NCI-H1105 (cell line): ENCODE results near the gene SLC9A1.

Experiments used
- DNase-seq: peaks from one replicate; lab custom pipeline; 2025; lab: John Stamatoyannopoulos, UW

Gene SLC9A1

GRCh38 chr1:27102707-27103468 is 52.0 kb downstream of the SLC9A1 start:
- peak; percentile 42 for DNase-seq

- DNase-seq = no peak
Observed at GRCh38 chr1:27102134-27102706, 52.7 kb downstream of the SLC9A1 start.

- DNase-seq = no peak
Observed at GRCh38 chr1:27101696-27102095, 53.2 kb downstream of the SLC9A1 start.

GRCh38 chr1:27101054-27101491 is 53.9 kb downstream of the SLC9A1 start:
- no peak for DNase-seq

GRCh38 chr1:27100335-27101053 is 54.4 kb downstream of the SLC9A1 start:
- no peak for DNase-seq

GRCh38 chr1:27099587-27100334 is 55.2 kb downstream of the SLC9A1 start:
- DNase-seq = no peak

GRCh38 chr1:27099135-27099586 is 55.8 kb downstream of the SLC9A1 start:
- peak; percentile 17 for DNase-seq

GRCh38 chr1:27098431-27099134 is 56.3 kb downstream of the SLC9A1 start:
- DNase-seq = no peak

GRCh38 chr1:27097484-27097917 is 57.4 kb downstream of the SLC9A1 start:
- DNase-seq = peak; percentile 50

- no peak for DNase-seq
Observed at GRCh38 chr1:27095576-27095975, 59.3 kb downstream of the SLC9A1 start.

- DNase-seq = no peak
Observed at GRCh38 chr1:27092888-27093287, 62.0 kb downstream of the SLC9A1 start.

GRCh38 chr1:27090911-27091310 is 64.0 kb downstream of the SLC9A1 start:
- DNase-seq = no peak

- DNase-seq = no peak
Observed at GRCh38 chr1:27087371-27088220, 67.3 kb downstream of the SLC9A1 start.

GRCh38 chr1:27086628-27087027 is 68.3 kb downstream of the SLC9A1 start:
- DNase-seq = no peak

- DNase-seq = no peak
Observed at GRCh38 chr1:27086026-27086425, 68.9 kb downstream of the SLC9A1 start.

- DNase-seq = no peak
Observed at GRCh38 chr1:27084107-27084506, 70.8 kb downstream of the SLC9A1 start.

- no peak for DNase-seq
Observed at GRCh38 chr1:27077968-27078367, 77.0 kb downstream of the SLC9A1 start.

GRCh38 chr1:27076803-27077202 is 78.1 kb downstream of the SLC9A1 start:
- DNase-seq = no peak

- DNase-seq = no peak
Observed at GRCh38 chr1:27074175-27074780, 80.6 kb downstream of the SLC9A1 start.

GRCh38 chr1:27071049-27071416 is 83.9 kb downstream of the SLC9A1 start:
- DNase-seq = no peak
